Progenitor cell of endocrine pancreas (in vitro differentiated cells): ENCODE measurements around the gene PLA2G4E. TPM values are rescaled to one million over a fixed set of nuclear protein-coding genes. Genes with fewer than 3 reads are reported as not detected.

Experiments used
- DNase-seq: peaks from one replicate; pipeline ENCODE4 v3.0.0; 2021; ENCODE audit warnings: low spot score; ENCODE audit not compliant: unreplicated experiment
- H3K27ac Mint-ChIP-seq: 2 replicates; pipeline ENCODE4 v1.8.0; 2021; ENCODE audit warnings: mild to moderate bottlenecking, moderate library complexity, mixed read lengths
- H3K27me3 Mint-ChIP-seq: 2 replicates; pipeline ENCODE4 v1.8.0; 2021; ENCODE audit warnings: mixed read lengths
- H3K36me3 Mint-ChIP-seq: 2 replicates; pipeline ENCODE4 v1.8.0; 2022; ENCODE audit warnings: mixed read lengths; ENCODE audit not compliant: insufficient read depth
- H3K4me1 Mint-ChIP-seq: 2 replicates; pipeline ENCODE4 v1.8.0; 2021; ENCODE audit warnings: low read depth, mixed read lengths
- H3K4me3 Mint-ChIP-seq: 2 replicates; pipeline ENCODE4 v1.8.0; 2021; ENCODE audit warnings: low read depth, mild to moderate bottlenecking, moderate library complexity, mixed read lengths
- H3K9me3 Mint-ChIP-seq: 2 replicates; pipeline ENCODE4 v1.8.0; 2021; ENCODE audit warnings: low read depth, mixed read lengths
- total RNA-seq: library from RNA; stranded (reverse); gene quantifications from 2 replicates; pipeline ENCODE4 v1.2.1, GENCODE V29; 2021
- TF ChIP-seq, protein P1 (sequence below): fragments of 200-600 bp; sonication (generic); IDR thresholded peaks from one replicate; pipeline ENCODE4 v1.5.0; 2021; ENCODE audit warnings: antibody characterized with exemption, mild to moderate bottlenecking; ENCODE audit not compliant: unreplicated experiment

The PLA2G4E gene
- total RNA-seq, 1 donor from 2014 or later, result not detected

DNA sequence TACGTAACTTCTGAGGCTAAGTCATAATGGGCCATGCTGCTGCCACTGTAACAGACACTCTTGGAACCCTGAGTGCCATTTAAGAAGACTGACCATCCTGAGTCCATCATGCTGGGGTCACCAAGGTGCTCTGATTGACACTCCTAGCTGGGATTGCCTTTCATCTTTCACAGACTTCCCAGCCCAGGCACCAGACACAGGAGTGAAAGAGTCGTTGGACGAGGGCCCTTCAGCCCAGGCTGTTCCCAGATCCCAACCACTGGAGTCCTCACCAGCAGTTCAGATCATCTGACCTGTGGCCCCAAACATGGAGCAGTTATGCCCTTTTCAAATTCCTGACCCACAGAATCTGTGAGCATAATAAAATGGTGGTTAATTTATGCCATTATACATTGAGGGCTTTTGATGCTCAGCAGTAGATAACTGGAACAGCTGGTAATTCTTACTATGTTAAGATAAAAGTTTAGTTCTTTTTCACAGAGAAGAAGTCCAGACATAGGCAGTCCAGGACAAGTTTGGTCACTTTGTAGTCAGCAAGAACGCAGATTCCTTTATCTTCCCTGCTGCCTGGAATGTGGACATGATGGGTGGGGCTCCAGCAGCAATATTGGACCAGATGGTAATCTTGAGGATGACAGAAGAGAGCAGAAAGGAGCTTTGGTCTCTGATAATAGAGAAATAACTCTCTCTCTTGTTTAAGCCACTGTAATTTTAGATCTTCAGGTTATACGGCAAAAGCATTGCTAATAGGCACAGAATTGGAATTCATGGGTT, 41.2 kb downstream of the PLA2G4E start:
- H3K9me3 Mint-ChIP-seq, result no peaks in the 10 kb centered on the region
- peaks cover 14% of the 10 kb centered on the region for H3K4me1 Mint-ChIP-seq
- H3K36me3 Mint-ChIP-seq, result no peaks in the 10 kb centered on the region
- no peak for DNase-seq
- TF ChIP-seq, protein P1, sequence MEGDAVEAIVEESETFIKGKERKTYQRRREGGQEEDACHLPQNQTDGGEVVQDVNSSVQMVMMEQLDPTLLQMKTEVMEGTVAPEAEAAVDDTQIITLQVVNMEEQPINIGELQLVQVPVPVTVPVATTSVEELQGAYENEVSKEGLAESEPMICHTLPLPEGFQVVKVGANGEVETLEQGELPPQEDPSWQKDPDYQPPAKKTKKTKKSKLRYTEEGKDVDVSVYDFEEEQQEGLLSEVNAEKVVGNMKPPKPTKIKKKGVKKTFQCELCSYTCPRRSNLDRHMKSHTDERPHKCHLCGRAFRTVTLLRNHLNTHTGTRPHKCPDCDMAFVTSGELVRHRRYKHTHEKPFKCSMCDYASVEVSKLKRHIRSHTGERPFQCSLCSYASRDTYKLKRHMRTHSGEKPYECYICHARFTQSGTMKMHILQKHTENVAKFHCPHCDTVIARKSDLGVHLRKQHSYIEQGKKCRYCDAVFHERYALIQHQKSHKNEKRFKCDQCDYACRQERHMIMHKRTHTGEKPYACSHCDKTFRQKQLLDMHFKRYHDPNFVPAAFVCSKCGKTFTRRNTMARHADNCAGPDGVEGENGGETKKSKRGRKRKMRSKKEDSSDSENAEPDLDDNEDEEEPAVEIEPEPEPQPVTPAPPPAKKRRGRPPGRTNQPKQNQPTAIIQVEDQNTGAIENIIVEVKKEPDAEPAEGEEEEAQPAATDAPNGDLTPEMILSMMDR, result no peak
- peaks cover 9% of the 10 kb centered on the region for H3K27me3 Mint-ChIP-seq
- H3K4me3 Mint-ChIP-seq, result no peak overlapping the region
- H3K27ac Mint-ChIP-seq, result no peak overlapping the region

DNA sequence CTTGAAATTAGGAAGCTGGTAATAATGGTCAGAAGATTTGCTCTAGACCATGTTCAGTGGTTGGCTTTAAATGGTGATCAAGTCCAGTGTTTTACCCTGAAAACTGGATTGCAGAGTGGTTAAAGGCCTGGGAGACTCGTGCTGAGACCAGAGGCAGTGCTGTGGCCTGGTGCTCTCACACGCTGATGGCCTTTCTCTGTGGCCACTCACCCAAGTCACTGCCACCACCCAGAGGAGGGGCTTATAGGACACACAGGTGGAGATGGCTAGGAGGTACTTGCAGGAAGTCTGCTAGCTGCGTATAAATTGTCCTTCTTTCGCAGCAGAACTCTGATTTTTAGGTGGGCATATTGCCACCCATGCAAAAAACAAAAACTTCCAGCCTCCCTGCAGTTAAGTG, 42.3 kb downstream of the PLA2G4E start:
- Mint-ChIP-seq H3K9me3 (no peaks in the 10 kb centered on the region), H3K27me3 (peaks cover 7% of the 10 kb centered on the region), H3K4me1 (peaks cover 14% of the 10 kb centered on the region), H3K36me3 (no peaks in the 10 kb centered on the region), H3K4me3 (no peak overlapping the region), H3K27ac (no peak overlapping the region)
- TF ChIP-seq, protein P1, result no peak
- no peak for DNase-seq

DNA sequence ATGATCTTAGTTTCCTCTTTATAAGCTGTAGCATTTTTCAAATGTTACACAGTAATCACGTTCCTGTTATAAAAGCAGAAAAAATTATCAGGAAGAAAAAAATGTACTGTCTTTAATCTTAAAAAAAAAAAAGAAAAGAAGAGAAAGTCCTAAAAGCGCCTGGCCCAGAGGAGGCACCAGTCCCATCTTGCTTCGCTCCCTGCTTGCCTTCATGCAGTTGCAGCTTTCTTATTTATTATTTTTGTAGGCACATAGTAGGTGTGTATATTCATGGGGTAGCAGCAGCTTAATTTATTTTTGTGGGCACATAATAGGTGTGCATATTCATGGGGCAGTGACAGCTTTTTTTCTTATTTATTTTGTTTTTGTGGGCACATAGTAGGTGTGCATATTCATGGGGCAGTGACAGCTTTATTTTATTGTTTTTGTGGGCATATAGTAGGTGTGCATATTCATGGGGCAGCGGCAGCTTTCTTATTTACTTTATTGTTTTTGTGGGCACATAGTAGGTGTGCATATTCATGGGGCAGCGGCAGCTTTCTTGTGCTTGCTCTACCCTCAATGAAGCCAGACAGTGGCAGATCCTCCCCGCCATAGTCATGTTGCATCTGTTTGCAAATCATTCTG, 43.0 kb downstream of the PLA2G4E start:
- H3K36me3 Mint-ChIP-seq, result no peaks in the 10 kb centered on the region
- TF ChIP-seq, protein P1, result no peak
- H3K9me3 Mint-ChIP-seq, result no peaks in the 10 kb centered on the region
- H3K27ac Mint-ChIP-seq, result no peak overlapping the region
- H3K4me1 Mint-ChIP-seq, result peaks cover 14% of the 10 kb centered on the region
- DNase-seq, result no peak
- H3K27me3 Mint-ChIP-seq, result peaks cover 7% of the 10 kb centered on the region
- H3K4me3 Mint-ChIP-seq, result no peak overlapping the region

DNA sequence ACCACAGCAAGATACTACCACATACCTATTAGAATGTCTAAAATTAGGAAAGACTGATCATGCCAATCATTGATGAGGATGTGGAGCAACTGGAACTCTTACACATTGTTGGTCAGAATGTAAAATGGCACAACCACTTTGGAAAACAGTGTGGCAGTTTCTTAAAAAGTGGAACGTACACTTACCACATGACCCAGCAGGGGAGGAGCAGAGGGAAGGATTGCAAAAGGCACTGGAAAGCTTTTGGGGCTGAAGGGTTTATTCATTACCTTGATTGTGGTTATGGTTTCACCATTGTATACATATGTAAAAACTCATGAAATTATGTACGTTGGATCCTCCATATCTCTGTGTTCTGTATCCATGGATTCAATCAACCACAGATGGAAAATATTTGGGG, 45.2 kb downstream of the PLA2G4E start:
- Mint-ChIP-seq H3K36me3 (no peaks in the 10 kb centered on the region), H3K27me3 (peaks cover 5% of the 10 kb centered on the region), H3K4me3 (no peak overlapping the region), H3K27ac (no peak overlapping the region), H3K9me3 (no peaks in the 10 kb centered on the region), H3K4me1 (peaks cover 23% of the 10 kb centered on the region)
- no peak for DNase-seq
- TF ChIP-seq, protein P1, result no peak

DNA sequence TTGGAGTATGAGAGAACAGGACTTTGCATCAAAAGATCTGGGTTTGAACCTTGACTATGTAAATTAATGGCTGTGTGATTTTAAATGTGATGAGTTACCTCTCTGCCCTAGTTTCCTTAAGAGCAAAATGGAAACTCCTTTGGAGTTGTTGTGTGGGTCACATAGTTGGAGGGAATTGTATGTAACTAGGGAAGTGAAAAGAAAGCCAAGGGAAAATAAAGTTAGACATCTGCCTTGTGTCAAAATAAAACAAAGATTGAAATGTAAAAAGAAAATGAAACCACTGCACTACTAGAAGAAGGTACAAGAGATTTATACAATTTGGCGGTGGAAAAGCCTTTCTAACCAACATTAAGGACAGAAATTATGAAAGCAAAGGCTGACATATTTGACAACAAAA, 46.8 kb downstream of the PLA2G4E start:
- Mint-ChIP-seq H3K4me3 (no peak overlapping the region), H3K9me3 (no peaks in the 10 kb centered on the region), H3K4me1 (peaks cover 18% of the 10 kb centered on the region), H3K27me3 (peaks cover 4% of the 10 kb centered on the region), H3K36me3 (no peaks in the 10 kb centered on the region), H3K27ac (no peak overlapping the region)
- no peak for DNase-seq
- TF ChIP-seq, protein P1, result no peak
